GM12801 (cell line): ENCODE data around the gene REPS2.

Source experiments
- TF ChIP-seq, protein P1 (sequence below): IDR thresholded peaks from one replicate; pipeline ENCODE4 v1.5.1; 2011; ENCODE audit warnings: control low read depth; ENCODE audit not compliant: insufficient read length; ENCODE audit errors: extremely low read depth

REPS2 gene

GRCh38 chrX:16946361-16946964 lies at the start of gene REPS2:
TSS of gene REPS2 (plus strand) at chrX:16946658. CDS start at chrX:16946862, 204 bp downstream.
- TF ChIP-seq, protein P1, sequence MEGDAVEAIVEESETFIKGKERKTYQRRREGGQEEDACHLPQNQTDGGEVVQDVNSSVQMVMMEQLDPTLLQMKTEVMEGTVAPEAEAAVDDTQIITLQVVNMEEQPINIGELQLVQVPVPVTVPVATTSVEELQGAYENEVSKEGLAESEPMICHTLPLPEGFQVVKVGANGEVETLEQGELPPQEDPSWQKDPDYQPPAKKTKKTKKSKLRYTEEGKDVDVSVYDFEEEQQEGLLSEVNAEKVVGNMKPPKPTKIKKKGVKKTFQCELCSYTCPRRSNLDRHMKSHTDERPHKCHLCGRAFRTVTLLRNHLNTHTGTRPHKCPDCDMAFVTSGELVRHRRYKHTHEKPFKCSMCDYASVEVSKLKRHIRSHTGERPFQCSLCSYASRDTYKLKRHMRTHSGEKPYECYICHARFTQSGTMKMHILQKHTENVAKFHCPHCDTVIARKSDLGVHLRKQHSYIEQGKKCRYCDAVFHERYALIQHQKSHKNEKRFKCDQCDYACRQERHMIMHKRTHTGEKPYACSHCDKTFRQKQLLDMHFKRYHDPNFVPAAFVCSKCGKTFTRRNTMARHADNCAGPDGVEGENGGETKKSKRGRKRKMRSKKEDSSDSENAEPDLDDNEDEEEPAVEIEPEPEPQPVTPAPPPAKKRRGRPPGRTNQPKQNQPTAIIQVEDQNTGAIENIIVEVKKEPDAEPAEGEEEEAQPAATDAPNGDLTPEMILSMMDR, result no peak

- TF ChIP-seq, protein P1, result no peak
These were observed 49.0 kb upstream of the REPS2 start for GRCh38 chrX:16897445-16897844.

GRCh38 chrX:16903274-16904022 lies 43.0 kb upstream of the REPS2 start:
- TF ChIP-seq, protein P1, result no peak

- TF ChIP-seq, protein P1, result no peak
These were observed 36.1 kb upstream of the REPS2 start for GRCh38 chrX:16910376-16910775.

- TF ChIP-seq, protein P1, result no peak
These were observed 32.4 kb upstream of the REPS2 start for GRCh38 chrX:16914058-16914457.

DNA sequence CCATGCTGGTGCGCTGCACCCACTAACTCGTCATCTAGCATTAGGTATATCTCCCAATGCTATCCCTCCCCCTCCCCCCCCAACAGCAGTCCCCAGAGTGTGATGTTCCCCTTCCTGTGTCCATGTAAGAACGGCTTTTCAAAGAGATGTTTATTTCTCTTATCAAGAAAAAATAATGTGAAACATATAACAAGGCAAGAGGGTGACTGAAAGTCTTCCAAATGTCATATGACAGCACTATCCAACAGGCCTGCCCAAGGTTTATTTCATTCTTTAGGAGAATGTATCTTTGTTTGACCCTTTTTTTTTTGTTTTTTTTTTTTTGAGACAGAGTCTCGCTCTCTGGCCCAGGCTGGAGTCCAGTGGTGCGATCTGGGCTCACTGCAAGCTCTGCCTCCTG lies 29.9 kb upstream of the REPS2 start:
- TF ChIP-seq, protein P1, result no peak

DNA sequence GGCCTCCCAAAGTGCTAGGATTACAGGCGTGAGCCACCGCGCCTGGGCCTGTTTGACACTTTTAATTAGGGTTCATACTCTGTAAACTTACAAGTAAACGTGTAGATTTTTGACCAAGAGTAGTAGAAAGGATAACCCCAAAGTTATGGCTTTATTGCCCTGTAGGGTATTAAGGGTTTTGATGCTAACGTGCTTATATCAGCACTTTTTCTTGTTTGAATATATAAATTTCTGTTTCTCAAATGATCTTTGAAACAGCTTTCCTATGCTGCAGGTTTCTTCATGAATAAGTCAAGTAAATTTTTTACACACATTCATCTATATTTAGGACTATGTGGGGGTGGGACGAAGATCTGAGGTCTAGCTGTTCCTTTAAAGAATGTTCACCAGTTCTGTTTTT lies 29.3 kb upstream of the REPS2 start:
- TF ChIP-seq, protein P1, result no peak
